Type B pancreatic cell (in vitro differentiated cells): ENCODE results near the gene CHRM4. TPM values are rescaled to one million over a fixed set of nuclear protein-coding genes. Genes with fewer than 3 reads are reported as not detected.
"Not testable (repeated sequence)": the region's sequence is repeated elsewhere in the genome, so short reads cannot be mapped to it uniquely, and the experiment has no call there.

Source experiments
- DNase-seq: peaks from one replicate; pipeline ENCODE4 v3.0.0; 2021; ENCODE audit warnings: mixed read lengths; ENCODE audit not compliant: unreplicated experiment; ENCODE audit errors: extremely low spot score
- H3K27ac Mint-ChIP-seq: 2 replicates; pipeline ENCODE4 v1.8.0; 2021; ENCODE audit warnings: mild to moderate bottlenecking, mixed read lengths
- H3K27me3 Mint-ChIP-seq: 2 replicates; pipeline ENCODE4 v1.8.0; 2021; ENCODE audit warnings: mixed read lengths
- H3K36me3 Mint-ChIP-seq: 2 replicates; pipeline ENCODE4 v1.8.0; 2021; ENCODE audit warnings: mixed read lengths
- H3K4me1 Mint-ChIP-seq: one replicate; pipeline ENCODE4 v1.8.0; 2021; ENCODE audit warnings: mixed read lengths; ENCODE audit not compliant: unreplicated experiment
- H3K4me3 Mint-ChIP-seq: 2 replicates; pipeline ENCODE4 v1.8.0; 2021; ENCODE audit warnings: mild to moderate bottlenecking, mixed read lengths
- H3K9me3 Mint-ChIP-seq: 2 replicates; pipeline ENCODE4 v1.8.0; 2021; ENCODE audit warnings: mixed read lengths
- total RNA-seq: library from RNA; stranded (reverse); gene quantifications from 2 replicates; pipeline ENCODE4 v1.2.1, GENCODE V29; 2021; ENCODE audit warnings: low replicate concordance
- TF ChIP-seq, protein P1 (sequence below): fragments of 200-600 bp; sonication (generic); conservative IDR thresholded peaks from 2 replicates; pipeline ENCODE4 v1.5.0; 2021; ENCODE audit warnings: antibody characterized with exemption, mild to moderate bottlenecking

CHRM4 gene
- total RNA-seq, 1 donor from 2014 or later: 1.0 TPM

DNA sequence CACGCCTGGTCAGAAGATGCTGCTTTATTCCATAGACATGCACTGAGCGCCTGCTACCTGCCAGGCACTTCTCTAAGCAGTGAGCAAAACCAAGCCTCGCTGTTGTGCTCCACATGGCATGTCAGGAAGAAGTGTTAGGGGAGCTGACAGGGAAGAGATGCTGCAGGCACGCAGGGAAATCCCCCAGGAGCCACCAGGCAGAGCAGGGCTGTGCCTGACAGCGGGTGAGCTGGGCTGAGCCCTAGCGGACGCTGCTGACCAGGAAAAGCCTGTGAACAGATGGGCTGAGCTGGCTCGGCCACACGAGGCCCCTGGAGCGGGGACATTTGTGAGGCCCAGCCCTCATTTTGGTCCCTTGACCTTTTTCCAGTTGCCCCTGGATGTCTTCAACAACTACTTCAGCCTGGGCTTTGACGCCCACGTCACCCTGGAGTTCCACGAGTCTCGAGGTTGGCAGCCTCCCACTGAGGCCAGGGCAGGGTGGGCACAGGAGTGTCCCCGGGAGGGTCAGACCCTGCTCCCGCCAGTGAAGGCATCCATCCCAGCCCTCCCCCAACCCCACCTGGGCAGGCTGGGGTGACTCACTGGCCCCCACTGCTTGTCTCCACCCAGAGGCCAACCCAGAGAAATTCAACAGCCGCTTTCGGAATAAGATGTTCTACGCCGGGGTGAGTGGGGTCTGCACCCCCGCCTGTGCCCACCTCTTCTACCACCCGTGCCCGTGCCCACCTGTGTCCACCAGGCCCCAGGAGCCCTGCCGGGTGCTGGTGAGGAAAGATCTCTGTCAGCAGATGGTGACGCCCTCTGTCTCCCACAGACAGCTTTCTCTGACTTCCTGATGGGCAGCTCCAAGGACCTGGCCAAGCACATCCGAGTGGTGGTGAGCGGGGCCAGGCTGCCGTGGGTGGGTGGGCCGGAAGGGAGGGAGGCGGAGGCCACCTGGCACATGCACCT, 17.5 kb downstream of the CHRM4 start:
- peaks cover 5% of the 10 kb centered on the region for H3K36me3 Mint-ChIP-seq
- peaks cover 10% of the 10 kb centered on the region for H3K4me1 Mint-ChIP-seq
- no peak overlapping the region for H3K4me3 Mint-ChIP-seq
- H3K9me3 Mint-ChIP-seq: no peaks in the 10 kb centered on the region
- no peak for DNase-seq
- no peaks in the 10 kb centered on the region for H3K27me3 Mint-ChIP-seq
- TF ChIP-seq, protein P1, sequence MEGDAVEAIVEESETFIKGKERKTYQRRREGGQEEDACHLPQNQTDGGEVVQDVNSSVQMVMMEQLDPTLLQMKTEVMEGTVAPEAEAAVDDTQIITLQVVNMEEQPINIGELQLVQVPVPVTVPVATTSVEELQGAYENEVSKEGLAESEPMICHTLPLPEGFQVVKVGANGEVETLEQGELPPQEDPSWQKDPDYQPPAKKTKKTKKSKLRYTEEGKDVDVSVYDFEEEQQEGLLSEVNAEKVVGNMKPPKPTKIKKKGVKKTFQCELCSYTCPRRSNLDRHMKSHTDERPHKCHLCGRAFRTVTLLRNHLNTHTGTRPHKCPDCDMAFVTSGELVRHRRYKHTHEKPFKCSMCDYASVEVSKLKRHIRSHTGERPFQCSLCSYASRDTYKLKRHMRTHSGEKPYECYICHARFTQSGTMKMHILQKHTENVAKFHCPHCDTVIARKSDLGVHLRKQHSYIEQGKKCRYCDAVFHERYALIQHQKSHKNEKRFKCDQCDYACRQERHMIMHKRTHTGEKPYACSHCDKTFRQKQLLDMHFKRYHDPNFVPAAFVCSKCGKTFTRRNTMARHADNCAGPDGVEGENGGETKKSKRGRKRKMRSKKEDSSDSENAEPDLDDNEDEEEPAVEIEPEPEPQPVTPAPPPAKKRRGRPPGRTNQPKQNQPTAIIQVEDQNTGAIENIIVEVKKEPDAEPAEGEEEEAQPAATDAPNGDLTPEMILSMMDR: no peak
- H3K27ac Mint-ChIP-seq: no peak overlapping the region

DNA sequence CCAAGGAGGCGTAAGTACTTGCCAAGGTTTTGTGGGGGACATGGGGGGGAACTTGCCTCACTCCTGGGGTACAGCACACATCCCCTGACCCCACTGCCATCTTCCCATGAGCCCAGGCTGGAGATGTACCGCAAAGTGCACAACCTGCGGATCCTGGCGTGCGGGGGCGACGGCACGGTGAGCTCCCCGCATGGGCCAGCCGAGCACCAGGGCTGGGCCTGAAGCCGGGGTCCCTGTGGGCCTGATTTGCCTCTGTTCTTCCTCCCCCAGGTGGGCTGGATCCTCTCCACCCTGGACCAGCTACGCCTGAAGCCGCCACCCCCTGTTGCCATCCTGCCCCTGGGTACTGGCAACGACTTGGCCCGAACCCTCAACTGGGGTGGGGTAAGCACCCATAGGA, 19.1 kb downstream of the CHRM4 start:
- H3K27ac Mint-ChIP-seq, DNase-seq, H3K27me3 Mint-ChIP-seq, H3K9me3 Mint-ChIP-seq, H3K36me3 Mint-ChIP-seq, H3K4me3 Mint-ChIP-seq: not testable (repeated sequence)
- peaks cover 10% of the 10 kb centered on the region for H3K4me1 Mint-ChIP-seq

DNA sequence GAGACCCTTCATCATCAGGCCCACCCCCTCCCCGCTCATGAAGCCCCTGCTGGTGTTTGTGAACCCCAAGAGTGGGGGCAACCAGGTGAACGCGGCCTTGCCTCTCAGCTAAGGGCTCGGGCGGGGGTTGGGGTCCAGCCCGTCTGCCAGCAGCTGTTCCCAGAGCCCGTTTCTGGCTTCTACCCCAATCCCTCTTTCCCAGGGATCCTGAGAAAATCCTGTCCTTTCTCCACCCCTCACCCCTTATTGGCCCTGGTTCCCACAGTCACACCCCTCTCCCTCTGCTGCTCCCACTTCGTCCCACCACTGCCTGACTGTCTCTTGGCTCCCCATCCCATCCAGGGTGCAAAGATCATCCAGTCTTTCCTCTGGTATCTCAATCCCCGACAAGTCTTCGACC, 19.5 kb downstream of the CHRM4 start:
- Mint-ChIP-seq H3K4me1 (peaks cover 10% of the 10 kb centered on the region), H3K36me3 (no peaks in the 10 kb centered on the region), H3K27me3 (no peaks in the 10 kb centered on the region), H3K4me3 (no peak overlapping the region), H3K27ac (no peak overlapping the region), H3K9me3 (no peaks in the 10 kb centered on the region)
- no peak for DNase-seq
- TF ChIP-seq, protein P1: no peak

DNA sequence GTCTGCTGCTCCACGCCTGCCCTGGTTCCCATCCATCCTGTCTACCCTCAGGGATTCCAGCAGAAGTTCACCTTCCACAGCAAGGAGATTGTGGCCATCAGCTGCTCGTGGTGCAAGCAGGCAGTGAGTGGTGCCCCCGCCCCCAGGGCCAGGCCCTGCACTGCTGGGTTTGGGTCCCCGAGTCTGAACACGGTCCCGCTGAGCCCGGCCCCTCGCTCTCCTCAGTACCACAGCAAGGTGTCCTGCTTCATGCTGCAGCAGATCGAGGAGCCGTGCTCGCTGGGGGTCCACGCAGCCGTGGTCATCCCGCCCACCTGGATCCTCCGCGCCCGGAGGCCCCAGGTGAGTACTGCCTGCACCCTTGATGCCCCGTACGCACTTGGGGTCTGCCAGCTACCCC, 20.3 kb downstream of the CHRM4 start:
- DNase-seq, H3K9me3 Mint-ChIP-seq, H3K27ac Mint-ChIP-seq, H3K27me3 Mint-ChIP-seq, H3K4me3 Mint-ChIP-seq, H3K36me3 Mint-ChIP-seq: not testable (repeated sequence)
- peaks cover 10% of the 10 kb centered on the region for H3K4me1 Mint-ChIP-seq

DNA sequence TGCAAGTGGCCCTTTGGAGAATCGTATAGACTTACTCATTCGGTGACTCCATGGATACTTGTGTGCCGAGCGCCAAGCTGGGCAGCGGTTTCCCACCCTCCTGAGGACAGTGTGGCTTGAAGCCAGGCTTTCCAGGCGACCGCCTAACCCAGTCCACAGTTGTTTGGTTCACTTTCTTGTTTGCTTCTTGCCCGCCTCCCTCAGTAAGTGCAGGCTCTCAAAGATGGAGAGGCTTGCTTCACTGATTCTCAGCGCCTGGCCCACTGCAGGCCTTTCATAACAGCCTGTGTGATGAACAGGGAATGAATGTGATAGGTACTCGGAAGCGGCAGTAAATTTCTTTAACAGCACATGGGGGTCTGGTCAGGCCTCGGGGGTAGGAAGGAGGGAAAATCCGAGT, 21.3 kb downstream of the CHRM4 start:
- no peaks in the 10 kb centered on the region for H3K27me3 Mint-ChIP-seq
- H3K4me3 Mint-ChIP-seq: no peak overlapping the region
- H3K27ac Mint-ChIP-seq: no peak overlapping the region

DNA sequence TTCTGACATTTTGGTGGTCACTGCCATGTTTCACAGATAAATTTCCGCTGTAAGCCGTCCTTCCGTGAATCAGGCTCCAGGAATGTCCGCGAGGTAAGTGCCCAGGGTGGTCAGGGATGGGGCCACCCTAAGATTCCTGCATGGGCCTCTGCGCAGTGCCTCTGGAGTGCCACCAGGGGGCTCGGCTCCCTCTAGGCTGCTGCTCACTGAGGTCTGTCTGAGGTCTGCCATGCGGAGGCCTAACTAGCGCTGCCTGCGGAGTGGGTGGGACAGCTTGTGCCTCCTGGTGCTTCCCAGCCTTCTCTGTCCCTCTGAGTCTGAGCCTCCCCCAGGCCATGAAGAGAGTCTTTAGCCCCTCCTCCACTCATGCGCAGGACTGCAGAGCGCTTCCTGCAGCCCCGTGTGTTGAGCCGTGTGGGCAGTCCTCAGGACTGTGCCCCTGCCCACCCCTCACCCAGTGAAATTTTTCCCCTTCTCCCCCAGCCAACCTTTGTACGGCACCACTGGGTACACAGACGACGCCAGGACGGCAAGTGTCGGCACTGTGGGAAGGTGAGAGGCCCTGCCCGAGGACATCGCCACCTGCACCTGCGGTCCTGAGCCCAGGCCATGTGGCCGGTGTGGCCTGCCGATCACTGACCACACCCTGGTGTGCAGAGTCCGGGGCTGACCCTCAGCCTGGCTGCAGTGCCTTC, 22.0 kb downstream of the CHRM4 start:
- TF ChIP-seq, protein P1: peak; percentile 89
- H3K27me3 Mint-ChIP-seq: no peaks in the 10 kb centered on the region
- H3K4me1 Mint-ChIP-seq: peaks cover 20% of the 10 kb centered on the region
- no peaks in the 10 kb centered on the region for H3K9me3 Mint-ChIP-seq
- peak overlapping the region; percentile 58 for H3K27ac Mint-ChIP-seq
- H3K4me3 Mint-ChIP-seq: no peak overlapping the region
- DNase-seq: no peak
- H3K36me3 Mint-ChIP-seq: no peaks in the 10 kb centered on the region

More for the DNA sequence above, 21.3 kb downstream of the CHRM4 start:
- DNase-seq: no peak
- Mint-ChIP-seq H3K36me3 (no peaks in the 10 kb centered on the region), H3K4me1 (peaks cover 14% of the 10 kb centered on the region), H3K9me3 (no peaks in the 10 kb centered on the region)
- TF ChIP-seq, protein P1: no peak
